ENCODE measurements around the gene TOR4A. TPM values are rescaled to one million over a fixed set of nuclear protein-coding genes. Genes with fewer than 3 reads are reported as not detected.

TOR4A gene
- total and polyA plus RNA-seq, 2 experiments from 2014 or later: 2.0 to 19.0 TPM

- H3K9me3 Mint-ChIP-seq: no peaks in the 10 kb centered on the region
- H3K36me3 Mint-ChIP-seq (ENCODE audit: low read depth): peaks cover 15% of the 10 kb centered on the region; the same call in 2 of the 3 replicates
- peaks cover 24% of the 10 kb centered on the region for H3K79me2 ChIP-seq (replicated peaks; ENCODE audit: insufficient read depth)
- no peak for TF ChIP-seq EZH2 (IDR thresholded peaks at IDR 0.05; ENCODE audit: low read depth, unreplicated experiment)
- H3K4me3 ChIP-seq: peak overlapping the region; percentile 96
- ATAC-seq: peak; percentile 8
- no peaks in the 10 kb centered on the region; the same call in 1 of the 2 replicates for H4K20me1 ChIP-seq (replicated peaks; ENCODE audit: insufficient read depth)
- peak; percentile 36 for DNase-seq (ENCODE audit: low spot score)
- H3K36me3 ChIP-seq (ENCODE audit: insufficient read depth): peaks cover 6% of the 10 kb centered on the region
- H3K27ac ChIP-seq (ENCODE audit: low read depth): no peak overlapping the region
- peaks cover 8% of the 10 kb centered on the region for H3F3A ChIP-seq (replicated peaks; ENCODE audit: low read depth)
- H3K27ac Mint-ChIP-seq: peak overlapping the region; percentile 28; the same call in 1 of the 2 replicates
- H3K4me2 ChIP-seq: peak overlapping the region; percentile 98
- peaks cover 4% of the 10 kb centered on the region; the same call in 1 of the 2 replicates for H3K27me3 ChIP-seq (ENCODE audit: insufficient read depth)
- no peaks in the 10 kb centered on the region for H3K9me2 ChIP-seq (ENCODE audit: insufficient read depth)
- H3K4me3 Mint-ChIP-seq: peak overlapping the region; percentile 85
- H2AFZ ChIP-seq: no peak overlapping the region
- H3K27me3 Mint-ChIP-seq (ENCODE audit: insufficient read depth, low read depth, poor library complexity): peaks cover 21% of the 10 kb centered on the region
- peaks cover 13% of the 10 kb centered on the region; the same call in 1 of the 2 replicates for H3K4me1 ChIP-seq (ENCODE audit: insufficient read depth)
- peaks cover 11% of the 10 kb centered on the region for H3K4me1 Mint-ChIP-seq
Measured at GRCh38 chr9:137253717-137254623, 23.6 kb upstream of the TOR4A start.

GRCh38 chr9:137254624-137255447 lies 22.7 kb upstream of the TOR4A start, which contains the start of gene NELFB:
TSS of gene NELFB (plus strand) at chr9:137255327.
- Histone ChIP-seq H3K27ac (ENCODE audit: low read depth) (no peak within 1 kb of the TSS), H3K27me3 (ENCODE audit: insufficient read depth) (peaks cover 4% of the 10 kb centered on the region; the same call in 1 of the 2 replicates)
- peak within 1 kb of the TSS; percentile 28; the same call in 1 of the 2 replicates for H3K27ac Mint-ChIP-seq

More at GRCh38 chr9:137254624-137255447, 22.7 kb upstream of the TOR4A start, which contains the start of gene NELFB:
- Histone ChIP-seq H3K9me2 (ENCODE audit: insufficient read depth) (no peaks in the 10 kb centered on the region), H3K36me3 (ENCODE audit: insufficient read depth) (peaks cover 9% of the 10 kb centered on the region), H3K4me3 (peak within 1 kb of the TSS; percentile 96), H3K79me2 (replicated peaks; ENCODE audit: insufficient read depth) (peaks cover 24% of the 10 kb centered on the region), H3F3A (replicated peaks; ENCODE audit: low read depth) (peaks cover 12% of the 10 kb centered on the region), H3K4me1 (ENCODE audit: insufficient read depth) (peaks cover 13% of the 10 kb centered on the region; the same call in 1 of the 2 replicates), H2AFZ (peak within 1 kb of the TSS; percentile 94), H4K20me1 (replicated peaks; ENCODE audit: insufficient read depth) (no peaks in the 10 kb centered on the region; the same call in 1 of the 2 replicates), H3K4me2 (peak within 1 kb of the TSS; percentile 98)
- H3K4me1 Mint-ChIP-seq: peaks cover 11% of the 10 kb centered on the region
- H3K27me3 Mint-ChIP-seq (ENCODE audit: insufficient read depth, low read depth, poor library complexity): peaks cover 21% of the 10 kb centered on the region
- peak; percentile 37; the same call in 1 of the 2 replicates for TF ChIP-seq CREB1 (CRISPR knock-in tag; IDR thresholded peaks at IDR 0.05; ENCODE audit: low read depth)
- TF ChIP-seq POLR2AphosphoS5 (IDR thresholded peaks at IDR 0.05; ENCODE audit: low read depth): peak; percentile 95
- no peak for TF ChIP-seq NANOG (IDR thresholded peaks at IDR 0.05; ENCODE audit: borderline replicate concordance)
- no peak for TF ChIP-seq ETS1 (IDR thresholded peaks at IDR 0.05)
- no peaks in the 10 kb centered on the region for H3K9me3 Mint-ChIP-seq
- peaks cover 19% of the 10 kb centered on the region; the same call in 2 of the 3 replicates for H3K36me3 Mint-ChIP-seq (ENCODE audit: low read depth)
- H3K4me3 Mint-ChIP-seq: peak within 1 kb of the TSS; percentile 89
- DNase-seq (ENCODE audit: low spot score) (peak; percentile 88), ATAC-seq (peak; percentile 65)

All from GM23338 (cell line).